K562 (cell line): ENCODE data around the gene SURF6. TPM values are rescaled to one million over a fixed set of nuclear protein-coding genes. Genes with fewer than 3 reads are reported as not detected.

Experiments used
- ATF6 ChIP-seq: sonication (generic); formaldehyde crosslinking; IDR thresholded peaks from 2 replicates; pipeline ENCODE4 v1.4.0; 2020; ENCODE audit warnings: mild to moderate bottlenecking, missing genetic modification reagents
- BMI1 ChIP-seq: fragments of 150-350 bp; IDR thresholded peaks from 2 replicates; pipeline ENCODE4 v1.6.1; 2014; ENCODE audit warnings: low read length
- DMBX1 ChIP-seq: fragments of 250-450 bp; sonication (Bioruptor Pico); IDR thresholded peaks from 2 replicates; pipeline ENCODE4 v1.8.0; 2022; ENCODE audit warnings: inconsistent platforms, mild to moderate bottlenecking, moderate library complexity, borderline replicate concordance
- ETV6 ChIP-seq, 3 experiments: fragments of 150-350 bp in 1 of 3; sonication (generic) in 1 of 3; formaldehyde crosslinking in 1 of 3; IDR thresholded peaks; 2 replicates each; pipeline versions ENCODE4 v1.6.1 to v1.8.0; 2014 to 2022; ENCODE audit warnings: borderline replicate concordance in 2 of 3, low read depth in 2 of 3, antibody characterized with exemption in 1 of 3, low read length in 1 of 3, mild to moderate bottlenecking in 1 of 3, missing genetic modification reagents in 1 of 3
- GABPB1 ChIP-seq: sonication (generic); formaldehyde crosslinking; IDR thresholded peaks from 2 replicates; pipeline ENCODE4 v1.8.0; 2022; ENCODE audit warnings: mild to moderate bottlenecking, missing genetic modification reagents
- HNRNPLL ChIP-seq: fragments of 200-400 bp; formaldehyde crosslinking; IDR thresholded peaks from 2 replicates; pipeline ENCODE4 v1.6.1; 2017; ENCODE audit warnings: low read length, low read depth, mild to moderate bottlenecking; ENCODE audit not compliant: poor library complexity, severe bottlenecking
- MAFF ChIP-seq: IDR thresholded peaks from 2 replicates; pipeline ENCODE4 v1.6.1; 2012; ENCODE audit warnings: low read length, improper control_type of control experiment
- MTF1 ChIP-seq: fragments of 250-450 bp; sonication (Bioruptor Pico); IDR thresholded peaks from 2 replicates; pipeline ENCODE4 v1.9.0; 2021; ENCODE audit warnings: moderate library complexity, mild to moderate bottlenecking, inconsistent platforms, borderline replicate concordance
- NCOA2 ChIP-seq, 2 experiments: fragments of 450-650 bp; IDR thresholded peaks; 2 replicates each; pipeline ENCODE4 v1.6.1; 2018; ENCODE audit warnings: mild to moderate bottlenecking in 2 of 2, moderate library complexity in 1 of 2; ENCODE audit not compliant: partially characterized antibody in 2 of 2
- NONO ChIP-seq, 2 experiments: fragments of 200-400 bp in 1 of 2; fragments of 450-650 bp in 1 of 2; formaldehyde crosslinking in 1 of 2; IDR thresholded peaks; 2 replicates each; pipeline ENCODE4 v1.6.1; 2017; ENCODE audit warnings: low read depth in 2 of 2, mild to moderate bottlenecking in 2 of 2, moderate library complexity in 2 of 2, low read length in 1 of 2
- PRPF4 ChIP-seq: fragments of 200-400 bp; formaldehyde crosslinking; IDR thresholded peaks from one replicate; pipeline ENCODE4 v1.6.1; 2017; ENCODE audit warnings: low read length, low read depth, mild to moderate bottlenecking; ENCODE audit not compliant: insufficient read depth, poor library complexity, severe bottlenecking
- RFX5 ChIP-seq: IDR thresholded peaks from 2 replicates; pipeline ENCODE4 v1.6.1; 2011; ENCODE audit warnings: low read depth, mild to moderate bottlenecking, improper control_type of control experiment, low read length
- SAFB ChIP-seq: fragments of 200-400 bp; formaldehyde crosslinking; IDR thresholded peaks from 2 replicates; pipeline ENCODE4 v1.6.1; 2017; ENCODE audit warnings: low read depth, low read length, borderline replicate concordance
- TFE3 ChIP-seq: fragments of 450-650 bp; formaldehyde crosslinking; IDR thresholded peaks from 2 replicates; pipeline ENCODE4 v1.4.0; 2020; ENCODE audit warnings: mild to moderate bottlenecking, mixed read lengths
- U2AF1 ChIP-seq: fragments of 200-400 bp; formaldehyde crosslinking; optimal IDR thresholded peaks from 2 replicates; pipeline ENCODE3; 2017; ENCODE audit warnings: mild to moderate bottlenecking, low read depth, low read length, moderate library complexity
- ZBTB1 ChIP-seq: sonication (generic); formaldehyde crosslinking; IDR thresholded peaks from 2 replicates; pipeline ENCODE4 v1.8.1; 2023; ENCODE audit warnings: missing genetic modification reagents, low read depth, mild to moderate bottlenecking, borderline replicate concordance
- ZC3H4 ChIP-seq: sonication (generic); formaldehyde crosslinking; IDR thresholded peaks from 2 replicates; pipeline ENCODE4 v1.9.0; 2021; ENCODE audit warnings: missing genetic modification reagents, borderline replicate concordance
- ZNF589 ChIP-seq: fragments of 200-800 bp; sonication (Bioruptor generic); IDR thresholded peaks from 2 replicates; pipeline ENCODE4 v1.6.1; 2016; ENCODE audit warnings: low read depth, missing genetic modification characterization, missing compliant biosample characterization
- ZSCAN32 ChIP-seq: fragments of 450-650 bp; formaldehyde crosslinking; IDR thresholded peaks from 2 replicates; pipeline ENCODE4 v1.4.0; 2020; ENCODE audit warnings: mild to moderate bottlenecking, moderate library complexity
- polyA plus RNA-seq, 8 experiments: library from polyadenylated mRNA; depleted of rRNA in 4 of 8; stranded (reverse) in 5 of 8; unstranded in 3 of 8; fragments of >200 nt; fragmentation: Nextera tagmentation in 2 of 8; fragmentation: Illumina TruSeq in 1 of 8; extraction: Ambion mirVana in 2 of 8; extraction: Trizol in 1 of 8; gene quantifications; 2 replicates each; pipeline versions ENCODE4 v1.2.1 to v1.2.3, GENCODE V29; 2011 to 2014; ENCODE audit warnings: inconsistent platforms in 1 of 8, missing spikeins in 1 of 8
- total RNA-seq, 7 experiments: library from RNA; depleted of rRNA in 6 of 7; stranded (reverse); fragments of >200 nt in 6 of 7; fragmentation: Illumina TruSeq in 2 of 7; extraction: Trizol in 2 of 7; gene quantifications; 2 replicates each; pipeline versions ENCODE4 v1.2.1 to v1.2.3, GENCODE V29; 2011 to 2021; ENCODE audit warnings: low replicate concordance in 1 of 7
- TF ChIP-seq, protein P1 (sequence below): fragments of 250-450 bp; sonication (Bioruptor Pico); IDR thresholded peaks from 2 replicates; pipeline ENCODE4 v1.5.0; 2021
- TF ChIP-seq, protein P2 (sequence below): sonication (generic); formaldehyde crosslinking; IDR thresholded peaks from 2 replicates; pipeline ENCODE4 v1.9.0; 2022; ENCODE audit warnings: mild to moderate bottlenecking, missing genetic modification reagents

SURF6 gene
- total and polyA plus RNA-seq, 9 of the 15 experiments (the other 6 are each of a cell fraction or from before 2014, with no cell fraction given): 1.4 to 68.3 (median 14.7) TPM

- no peak for TF ChIP-seq DMBX1 (CRISPR knock-in tag)
- TF ChIP-seq ZC3H4 (CRISPR knock-in tag): no peak
- peak; percentile 59 for TF ChIP-seq U2AF1
- no peak for TF ChIP-seq MTF1 (CRISPR knock-in tag)
- TF ChIP-seq NCOA2 (IDR thresholded peaks at IDR 0.05; ENCODE audit: partially characterized antibody in 2 of 2): no peak
- peak; percentile 82 for TF ChIP-seq SAFB
- peak; percentile 59 to 82; a peak in 3 of 4 replicates for TF ChIP-seq NONO (IDR thresholded peaks at IDR 0.05; ENCODE audit: low read depth in 2 of 2, low read length in 1 of 2)
- no peak for TF ChIP-seq TFE3 (CRISPR knock-in tag)
- TF ChIP-seq BMI1: no peak
- TF ChIP-seq ZNF589 (CRISPR knock-in tag): no peak
- no peak for TF ChIP-seq ETV6 (IDR thresholded peaks at IDR 0.05; ENCODE audit: borderline replicate concordance in 1 of 2, low read depth in 2 of 2, low read length in 1 of 2)
- TF ChIP-seq ETV6 (CRISPR knock-in tag; IDR thresholded peaks at IDR 0.05; ENCODE audit: borderline replicate concordance): peak; percentile 82; the same call in 1 of the 2 replicates
- 0 out of 2 replicates have a peak, but pooled peaks have one; percentile 22 for TF ChIP-seq ATF6 (CRISPR knock-in tag)
- peak; percentile 62; the same call in 1 of the 2 replicates for TF ChIP-seq GABPB1 (CRISPR knock-in tag)
- TF ChIP-seq RFX5: no peak
- TF ChIP-seq HNRNPLL: peak; percentile 80
- TF ChIP-seq, protein P1, sequence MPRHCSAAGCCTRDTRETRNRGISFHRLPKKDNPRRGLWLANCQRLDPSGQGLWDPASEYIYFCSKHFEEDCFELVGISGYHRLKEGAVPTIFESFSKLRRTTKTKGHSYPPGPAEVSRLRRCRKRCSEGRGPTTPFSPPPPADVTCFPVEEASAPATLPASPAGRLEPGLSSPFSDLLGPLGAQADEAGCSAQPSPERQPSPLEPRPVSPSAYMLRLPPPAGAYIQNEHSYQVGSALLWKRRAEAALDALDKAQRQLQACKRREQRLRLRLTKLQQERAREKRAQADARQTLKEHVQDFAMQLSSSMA (CRISPR knock-in tag): no peak
- no peak for TF ChIP-seq ZSCAN32 (CRISPR knock-in tag)
- TF ChIP-seq PRPF4: no peak
- TF ChIP-seq, protein P2, sequence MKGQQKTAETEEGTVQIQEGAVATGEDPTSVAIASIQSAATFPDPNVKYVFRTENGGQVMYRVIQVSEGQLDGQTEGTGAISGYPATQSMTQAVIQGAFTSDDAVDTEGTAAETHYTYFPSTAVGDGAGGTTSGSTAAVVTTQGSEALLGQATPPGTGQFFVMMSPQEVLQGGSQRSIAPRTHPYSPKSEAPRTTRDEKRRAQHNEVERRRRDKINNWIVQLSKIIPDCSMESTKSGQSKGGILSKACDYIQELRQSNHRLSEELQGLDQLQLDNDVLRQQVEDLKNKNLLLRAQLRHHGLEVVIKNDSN (CRISPR knock-in tag): no peak; the same call in 1 of the 2 replicates
- no peak for TF ChIP-seq MAFF
- peak; percentile 96 for TF ChIP-seq ZBTB1 (CRISPR knock-in tag)
Measured at GRCh38 chr9:133375724-133376654, 40.0 kb upstream of the SURF6 start, which contains the start of the genes STKLD1 and SURF4 (continued).
